ENCODE data around the gene DOCK4. TPM values are rescaled to one million over a fixed set of nuclear protein-coding genes. Genes with fewer than 3 reads are reported as not detected.

DOCK4 gene
- total RNA-seq, 1 donor from 2014 or later = 32.2 TPM

GRCh38 chr7:111823826-111824225, 382.4 kb downstream of the DOCK4 start:
- Mint-ChIP-seq H3K36me3 (ENCODE audit: low read depth, unreplicated experiment) (no peaks in the 10 kb centered on the region), H3K4me1 (ENCODE audit: low read depth, unreplicated experiment) (peaks cover 4% of the 10 kb centered on the region), H3K27ac (ENCODE audit: unreplicated experiment) (no peak overlapping the region), H3K27me3 (ENCODE audit: low read depth, unreplicated experiment) (no peaks in the 10 kb centered on the region), H3K9me3 (ENCODE audit: unreplicated experiment) (no peaks in the 10 kb centered on the region), H3K4me3 (ENCODE audit: unreplicated experiment) (no peak overlapping the region)
- no peak overlapping the region for H3K27ac ChIP-seq (ENCODE audit: low read depth, low read length)
- H3K4me3 ChIP-seq (ENCODE audit: insufficient read depth, low read depth, low read length) = no peak overlapping the region
- no peaks in the 10 kb centered on the region for H3K27me3 ChIP-seq (ENCODE audit: insufficient read depth, low read length)
- H3K36me3 ChIP-seq (ENCODE audit: insufficient read depth, low read length) = no peaks in the 10 kb centered on the region
- DNase-seq (ENCODE audit: low read depth) = no peak
- no peak for TF ChIP-seq EZH2 (IDR thresholded peaks at IDR 0.05; ENCODE audit: insufficient read depth, low read length)
- TF ChIP-seq, protein P1, sequence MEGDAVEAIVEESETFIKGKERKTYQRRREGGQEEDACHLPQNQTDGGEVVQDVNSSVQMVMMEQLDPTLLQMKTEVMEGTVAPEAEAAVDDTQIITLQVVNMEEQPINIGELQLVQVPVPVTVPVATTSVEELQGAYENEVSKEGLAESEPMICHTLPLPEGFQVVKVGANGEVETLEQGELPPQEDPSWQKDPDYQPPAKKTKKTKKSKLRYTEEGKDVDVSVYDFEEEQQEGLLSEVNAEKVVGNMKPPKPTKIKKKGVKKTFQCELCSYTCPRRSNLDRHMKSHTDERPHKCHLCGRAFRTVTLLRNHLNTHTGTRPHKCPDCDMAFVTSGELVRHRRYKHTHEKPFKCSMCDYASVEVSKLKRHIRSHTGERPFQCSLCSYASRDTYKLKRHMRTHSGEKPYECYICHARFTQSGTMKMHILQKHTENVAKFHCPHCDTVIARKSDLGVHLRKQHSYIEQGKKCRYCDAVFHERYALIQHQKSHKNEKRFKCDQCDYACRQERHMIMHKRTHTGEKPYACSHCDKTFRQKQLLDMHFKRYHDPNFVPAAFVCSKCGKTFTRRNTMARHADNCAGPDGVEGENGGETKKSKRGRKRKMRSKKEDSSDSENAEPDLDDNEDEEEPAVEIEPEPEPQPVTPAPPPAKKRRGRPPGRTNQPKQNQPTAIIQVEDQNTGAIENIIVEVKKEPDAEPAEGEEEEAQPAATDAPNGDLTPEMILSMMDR (IDR thresholded peaks at IDR 0.05; ENCODE audit: insufficient read depth, low read depth, low read length) = no peak
- H3K9ac ChIP-seq (ENCODE audit: low read length) = no peak overlapping the region
- H2AFZ ChIP-seq (ENCODE audit: low read depth, low read length) = no peak overlapping the region
- no peaks in the 10 kb centered on the region for H3K9me3 ChIP-seq (ENCODE audit: insufficient read depth, low read depth, low read length)
- no peak overlapping the region for H3K4me2 ChIP-seq (ENCODE audit: low read length)
- H3K79me2 ChIP-seq (ENCODE audit: insufficient read depth, low read length) = no peaks in the 10 kb centered on the region
- peaks cover 4% of the 10 kb centered on the region for H3K4me1 ChIP-seq (ENCODE audit: insufficient read depth, low read length)
- no peak for FAIRE-seq
- no peaks in the 10 kb centered on the region for H4K20me1 ChIP-seq (ENCODE audit: insufficient read depth, low read length)

DNA sequence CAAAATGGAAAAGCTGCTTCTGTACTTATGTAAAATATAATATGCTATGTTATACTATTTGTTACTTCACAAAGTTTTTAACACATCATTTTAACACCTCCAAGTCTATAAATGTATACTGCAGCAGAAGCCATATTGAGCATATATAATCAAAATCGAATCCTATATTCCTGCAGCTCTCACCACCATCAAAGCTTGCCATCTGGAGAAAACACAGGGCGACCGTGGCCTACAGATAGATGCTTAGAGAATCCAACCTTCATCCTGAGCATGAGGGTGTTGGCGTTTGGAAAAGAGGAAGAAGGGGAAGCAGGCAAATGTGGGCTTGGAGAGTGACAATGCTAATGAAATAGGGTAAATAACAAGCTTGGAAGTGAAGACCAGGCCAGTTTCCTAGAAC, 385.2 kb downstream of the DOCK4 start:
- no peaks in the 10 kb centered on the region for H3K9me3 ChIP-seq (ENCODE audit: insufficient read depth, low read depth, low read length)
- no peaks in the 10 kb centered on the region for H3K4me1 ChIP-seq (ENCODE audit: insufficient read depth, low read length)
- no peak overlapping the region for H2AFZ ChIP-seq (ENCODE audit: low read depth, low read length)
- H3K9me3 Mint-ChIP-seq (ENCODE audit: unreplicated experiment) = no peaks in the 10 kb centered on the region
- H3K27me3 Mint-ChIP-seq (ENCODE audit: low read depth, unreplicated experiment) = no peaks in the 10 kb centered on the region
- H3K9ac ChIP-seq (ENCODE audit: low read length) = no peak overlapping the region
- no peaks in the 10 kb centered on the region for H3K36me3 ChIP-seq (ENCODE audit: insufficient read depth, low read length)
- no peak overlapping the region for H3K4me3 ChIP-seq (ENCODE audit: insufficient read depth, low read depth, low read length)
- no peaks in the 10 kb centered on the region for H3K36me3 Mint-ChIP-seq (ENCODE audit: low read depth, unreplicated experiment)
- no peaks in the 10 kb centered on the region for H3K27me3 ChIP-seq (ENCODE audit: insufficient read depth, low read length)
- no peaks in the 10 kb centered on the region for H4K20me1 ChIP-seq (ENCODE audit: insufficient read depth, low read length)
- no peak overlapping the region for H3K27ac ChIP-seq (ENCODE audit: low read depth, low read length)
- no peak for FAIRE-seq
- H3K79me2 ChIP-seq (ENCODE audit: insufficient read depth, low read length) = no peaks in the 10 kb centered on the region
- no peaks in the 10 kb centered on the region for H3K4me1 Mint-ChIP-seq (ENCODE audit: low read depth, unreplicated experiment)
- no peak for TF ChIP-seq EZH2 (IDR thresholded peaks at IDR 0.05; ENCODE audit: insufficient read depth, low read length)
- TF ChIP-seq, protein P1 (IDR thresholded peaks at IDR 0.05; ENCODE audit: insufficient read depth, low read depth, low read length) = no peak
- H3K27ac Mint-ChIP-seq (ENCODE audit: unreplicated experiment) = no peak overlapping the region
- no peak for DNase-seq (ENCODE audit: low read depth)
- H3K4me2 ChIP-seq (ENCODE audit: low read length) = no peak overlapping the region
- no peak overlapping the region for H3K4me3 Mint-ChIP-seq (ENCODE audit: unreplicated experiment)

GRCh38 chr7:111820621-111821020, 385.6 kb downstream of the DOCK4 start:
- H3K9ac ChIP-seq (ENCODE audit: low read length) = no peak overlapping the region
- DNase-seq (ENCODE audit: low read depth) (no peak), FAIRE-seq (no peak)
- Mint-ChIP-seq H3K9me3 (ENCODE audit: unreplicated experiment) (no peaks in the 10 kb centered on the region), H3K36me3 (ENCODE audit: low read depth, unreplicated experiment) (no peaks in the 10 kb centered on the region), H3K27ac (ENCODE audit: unreplicated experiment) (no peak overlapping the region), H3K4me1 (ENCODE audit: low read depth, unreplicated experiment) (no peaks in the 10 kb centered on the region), H3K4me3 (ENCODE audit: unreplicated experiment) (no peak overlapping the region), H3K27me3 (ENCODE audit: low read depth, unreplicated experiment) (no peaks in the 10 kb centered on the region)
- H3K27ac ChIP-seq (ENCODE audit: low read depth, low read length) = no peak overlapping the region
- H3K4me3 ChIP-seq (ENCODE audit: insufficient read depth, low read depth, low read length) = no peak overlapping the region
- no peaks in the 10 kb centered on the region for H3K4me1 ChIP-seq (ENCODE audit: insufficient read depth, low read length)
- H3K79me2 ChIP-seq (ENCODE audit: insufficient read depth, low read length) = no peaks in the 10 kb centered on the region
- H4K20me1 ChIP-seq (ENCODE audit: insufficient read depth, low read length) = no peaks in the 10 kb centered on the region
- H3K27me3 ChIP-seq (ENCODE audit: insufficient read depth, low read length) = no peaks in the 10 kb centered on the region
- H2AFZ ChIP-seq (ENCODE audit: low read depth, low read length) = no peak overlapping the region
- no peaks in the 10 kb centered on the region for H3K9me3 ChIP-seq (ENCODE audit: insufficient read depth, low read depth, low read length)
- TF ChIP-seq, protein P1 (IDR thresholded peaks at IDR 0.05; ENCODE audit: insufficient read depth, low read depth, low read length) = no peak
- TF ChIP-seq EZH2 (IDR thresholded peaks at IDR 0.05; ENCODE audit: insufficient read depth, low read length) = no peak
- H3K36me3 ChIP-seq (ENCODE audit: insufficient read depth, low read length) = no peaks in the 10 kb centered on the region
- no peak overlapping the region for H3K4me2 ChIP-seq (ENCODE audit: low read length)
